HepG2 (cell line): Measurements from ENCODE around the gene PPP6R2. TPM values are rescaled to one million over a fixed set of nuclear protein-coding genes. Genes with fewer than 3 reads are reported as not detected.

Experiments used
- BCL3 ChIP-seq: sonication (generic); formaldehyde crosslinking; IDR thresholded peaks from 2 replicates; pipeline ENCODE4 v1.5.1; 2020; ENCODE audit warnings: mild to moderate bottlenecking, missing genetic modification reagents, moderate library complexity
- FUBP1 ChIP-seq: sonication (generic); formaldehyde crosslinking; IDR thresholded peaks from 2 replicates; pipeline ENCODE4 v1.5.1; 2020; ENCODE audit warnings: missing genetic modification reagents, mild to moderate bottlenecking, borderline replicate concordance
- GABPB1 ChIP-seq: IDR thresholded peaks from 2 replicates; pipeline ENCODE4 v1.6.1; 2016; ENCODE audit warnings: mild to moderate bottlenecking, missing genetic modification reagents, moderate library complexity, missing compliant biosample characterization
- GATAD1 ChIP-seq: IDR thresholded peaks from 2 replicates; pipeline ENCODE4 v1.6.1; 2016; ENCODE audit warnings: missing genetic modification reagents, missing compliant biosample characterization
- GLI4 ChIP-seq: sonication (generic); formaldehyde crosslinking; IDR thresholded peaks from 2 replicates; pipeline ENCODE4 v1.5.1; 2020; ENCODE audit warnings: missing genetic modification reagents, mild to moderate bottlenecking, moderate library complexity, borderline replicate concordance
- KDM1A ChIP-seq: IDR thresholded peaks from 2 replicates; pipeline ENCODE4 v1.6.1; 2016; ENCODE audit warnings: missing compliant biosample characterization
- MAX ChIP-seq: IDR thresholded peaks from 2 replicates; pipeline ENCODE4 v1.6.1; 2012; ENCODE audit warnings: inconsistent platforms
- RCOR2 ChIP-seq: IDR thresholded peaks from 2 replicates; pipeline ENCODE4 v1.6.1; 2016; ENCODE audit warnings: missing biosample characterization, missing genetic modification reagents
- RELA ChIP-seq: sonication (generic); formaldehyde crosslinking; IDR thresholded peaks from 2 replicates; pipeline ENCODE4 v1.4.0; 2020; ENCODE audit warnings: missing genetic modification reagents
- SPEN ChIP-seq: sonication (generic); formaldehyde crosslinking; IDR thresholded peaks from 2 replicates; pipeline ENCODE4 v1.5.1; 2020; ENCODE audit warnings: low read depth, mild to moderate bottlenecking, missing genetic modification reagents
- USF2 ChIP-seq, 2 experiments: sonication (generic) in 1 of 2; formaldehyde crosslinking in 1 of 2; IDR thresholded peaks; 2 replicates each; pipeline versions ENCODE4 v1.5.1 to v1.6.1; 2011 to 2020; ENCODE audit warnings: borderline replicate concordance in 1 of 2, low read depth in 1 of 2, low read length in 1 of 2, mild to moderate bottlenecking in 1 of 2, missing genetic modification reagents in 1 of 2, moderate library complexity in 1 of 2
- ZMYM4 ChIP-seq: sonication (generic); formaldehyde crosslinking; IDR thresholded peaks from 2 replicates; pipeline ENCODE4 v1.8.1; 2023; ENCODE audit warnings: mild to moderate bottlenecking, missing genetic modification reagents
- ZNF136 ChIP-seq: sonication (generic); formaldehyde crosslinking; IDR thresholded peaks from 2 replicates; pipeline ENCODE4 v1.8.1; 2022; ENCODE audit warnings: low read depth, mild to moderate bottlenecking, moderate library complexity, missing genetic modification reagents
- ZNF276 ChIP-seq: sonication (generic); formaldehyde crosslinking; IDR thresholded peaks from 2 replicates; pipeline ENCODE4 v1.4.0; 2020; ENCODE audit warnings: mild to moderate bottlenecking, low read depth, missing genetic modification reagents
- ZNF564 ChIP-seq: sonication (generic); formaldehyde crosslinking; IDR thresholded peaks from 2 replicates; pipeline ENCODE4 v1.8.1; 2023; ENCODE audit warnings: mild to moderate bottlenecking, missing genetic modification reagents
- ZNF614 ChIP-seq: IDR thresholded peaks from 2 replicates; pipeline ENCODE4 v1.6.1; 2018; ENCODE audit warnings: missing biosample characterization, missing genetic modification reagents, inconsistent platforms, borderline replicate concordance
- ZNF616 ChIP-seq: sonication (generic); formaldehyde crosslinking; IDR thresholded peaks from 2 replicates; pipeline ENCODE4 v1.5.0; 2020; ENCODE audit warnings: low read depth, mild to moderate bottlenecking, missing genetic modification reagents
- ZZZ3 ChIP-seq: sonication (generic); formaldehyde crosslinking; IDR thresholded peaks from 2 replicates; pipeline ENCODE4 v1.4.0; 2020; ENCODE audit warnings: missing genetic modification reagents, mild to moderate bottlenecking, borderline replicate concordance
- polyA plus RNA-seq, 8 experiments: library from polyadenylated mRNA; depleted of rRNA in 3 of 8; stranded (reverse) in 7 of 8; unstranded in 1 of 8; fragments of >200 nt; fragmentation: Illumina TruSeq in 4 of 8; extraction: Trizol in 4 of 8; gene quantifications; 2 replicates each; pipeline versions ENCODE4 v1.2.1 to v1.2.3, GENCODE V29; 2011 to 2016; ENCODE audit warnings: low read depth in 4 of 8, missing spikeins in 1 of 8, mixed read lengths in 1 of 8; ENCODE audit not compliant: insufficient read depth in 1 of 8
- total RNA-seq, 5 experiments: library from RNA; depleted of rRNA; stranded (reverse); fragments of >200 nt; fragmentation: Illumina TruSeq; extraction: Trizol; gene quantifications; 2 replicates each; pipeline ENCODE4 v1.2.3, GENCODE V29; 2016; ENCODE audit warnings: low read depth in 1 of 5

The PPP6R2 gene
- total and polyA plus RNA-seq, 2 of the 13 experiments (the other 11 are each of a cell fraction or from before 2014, with no cell fraction given), result 55.0 to 102 TPM

GRCh38 chr22:50293441-50294318, 49.4 kb upstream of the PPP6R2 start (continued):
- TF ChIP-seq ZNF614 (CRISPR knock-in tag) (peak; percentile 61; the same call in 1 of the 2 replicates), RELA (CRISPR knock-in tag) (0 out of 2 replicates have a peak, but pooled peaks have one; percentile 54), GATAD1 (peak; percentile 73), ZNF136 (0 out of 2 replicates have a peak, but pooled peaks have one; percentile 32), SPEN (CRISPR knock-in tag) (peak; percentile 91), USF2 (IDR thresholded peaks at IDR 0.05; ENCODE audit: low read depth, low read length) (peak; percentile 25; the same call in 1 of the 2 replicates), USF2 (CRISPR knock-in tag; IDR thresholded peaks at IDR 0.05; ENCODE audit: borderline replicate concordance) (0 out of 2 replicates have a peak, but pooled peaks have one; percentile 44), FUBP1 (CRISPR knock-in tag) (no peak; the same call in 1 of the 2 replicates), GLI4 (peak; percentile 22; the same call in 1 of the 2 replicates), GABPB1 (peak; percentile 86), MAX (peak; percentile 70), ZMYM4 (peak; percentile 31; the same call in 1 of the 2 replicates), KDM1A (CRISPR knock-in tag) (0 out of 2 replicates have a peak, but pooled peaks have one; percentile 56), BCL3 (peak; percentile 70), ZNF276 (CRISPR knock-in tag) (no peak), ZNF564 (CRISPR knock-in tag) (no peak), RCOR2 (CRISPR knock-in tag) (peak; percentile 20; the same call in 1 of the 2 replicates), ZNF616 (CRISPR knock-in tag) (peak; percentile 60; the same call in 1 of the 2 replicates), ZZZ3 (peak; percentile 67; the same call in 1 of the 2 replicates)
